HK-2 (cell line): ENCODE measurements around the gene DYNLT5.
"Not testable (repeated sequence)": the region's sequence is repeated elsewhere in the genome, so short reads cannot be mapped to it uniquely, and the experiment has no call there.

Experiments
- DNase-seq: peaks from one replicate; pipeline ENCODE4 v3.0.0-alpha.2; 2018; ENCODE audit not compliant: unreplicated experiment

DYNLT5 gene

DNA sequence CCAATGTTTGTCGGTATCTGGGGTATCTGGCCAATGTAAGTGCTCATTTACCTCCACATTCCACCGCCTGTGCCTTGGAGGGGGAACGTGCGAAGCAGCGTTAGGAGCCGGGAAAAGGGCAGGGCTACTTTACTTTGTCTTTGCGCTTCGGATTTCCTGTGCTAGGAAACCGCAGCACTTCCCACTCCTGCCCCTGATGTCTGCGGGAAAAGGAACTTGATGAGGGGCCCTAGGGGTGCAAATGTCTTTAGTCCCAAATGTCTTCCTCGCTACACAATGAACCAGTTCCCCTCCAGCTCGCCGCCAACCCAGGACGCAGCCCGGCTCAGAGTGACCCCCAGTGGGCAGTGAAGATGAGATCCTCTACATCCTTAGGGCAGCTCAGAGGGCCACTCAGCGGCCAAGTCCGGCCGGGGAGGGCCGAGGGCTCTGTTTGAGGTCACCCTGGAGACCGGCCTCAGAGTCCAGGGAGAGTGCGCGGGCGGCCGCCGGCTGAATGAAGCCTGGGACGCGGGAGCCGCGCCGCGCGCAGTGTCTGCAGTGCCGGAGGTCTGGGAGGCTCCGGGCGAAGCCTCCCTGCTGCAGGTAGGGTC lies at the start of gene DYNLT5:
TSS of gene DYNLT5 (plus strand) at position 460 of the 593 bp plus-strand sequence. CDS start 2,200 bp downstream, outside the sequence.
- no peak for DNase-seq

- DNase-seq, result no peak
Measured at GRCh38 chr1:66704177-66704875, 47.9 kb upstream of the DYNLT5 start.

GRCh38 chr1:66705110-66705509 lies 47.1 kb upstream of the DYNLT5 start:
- no peak for DNase-seq

- no peak for DNase-seq
Measured at GRCh38 chr1:66711420-66711819, 40.8 kb upstream of the DYNLT5 start.

DNA sequence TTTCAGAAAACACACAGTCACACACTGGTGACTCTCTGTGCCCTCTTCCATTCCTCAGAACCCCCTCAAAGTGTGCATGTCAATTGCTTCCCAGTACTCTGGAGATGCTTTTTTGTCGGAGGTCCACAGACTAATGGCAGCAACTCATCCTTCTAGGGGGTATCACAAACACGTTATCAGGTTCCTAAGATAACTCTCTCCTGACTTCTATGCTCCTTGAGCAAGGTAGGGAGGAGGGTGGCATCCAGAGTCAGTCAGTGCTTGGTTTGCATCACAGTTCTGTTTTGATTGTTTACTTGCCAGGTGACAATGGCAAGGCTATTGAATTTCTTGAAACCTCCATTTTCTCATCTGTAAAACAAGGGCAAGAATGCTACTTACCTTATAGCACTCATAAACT lies 39.4 kb upstream of the DYNLT5 start:
- no peak for DNase-seq

DNA sequence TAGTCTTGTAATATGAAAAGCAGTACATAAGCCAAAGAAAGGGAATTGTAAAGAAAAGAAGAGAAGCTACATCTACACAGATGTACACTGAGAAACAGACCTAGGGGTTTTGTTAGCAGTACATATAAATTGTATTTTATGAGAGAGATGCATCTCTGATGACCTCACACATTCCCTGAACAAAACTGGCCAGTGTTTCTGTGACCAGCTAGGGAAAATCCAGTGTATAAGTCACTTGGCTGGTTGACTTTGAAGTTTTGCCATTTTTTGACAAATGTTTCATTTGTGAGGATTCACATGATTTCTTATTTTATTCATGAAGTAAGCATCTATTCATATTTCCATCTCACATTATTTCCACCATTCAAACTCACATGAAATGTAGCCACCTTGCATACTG lies 28.3 kb upstream of the DYNLT5 start:
- DNase-seq, result no peak

DNA sequence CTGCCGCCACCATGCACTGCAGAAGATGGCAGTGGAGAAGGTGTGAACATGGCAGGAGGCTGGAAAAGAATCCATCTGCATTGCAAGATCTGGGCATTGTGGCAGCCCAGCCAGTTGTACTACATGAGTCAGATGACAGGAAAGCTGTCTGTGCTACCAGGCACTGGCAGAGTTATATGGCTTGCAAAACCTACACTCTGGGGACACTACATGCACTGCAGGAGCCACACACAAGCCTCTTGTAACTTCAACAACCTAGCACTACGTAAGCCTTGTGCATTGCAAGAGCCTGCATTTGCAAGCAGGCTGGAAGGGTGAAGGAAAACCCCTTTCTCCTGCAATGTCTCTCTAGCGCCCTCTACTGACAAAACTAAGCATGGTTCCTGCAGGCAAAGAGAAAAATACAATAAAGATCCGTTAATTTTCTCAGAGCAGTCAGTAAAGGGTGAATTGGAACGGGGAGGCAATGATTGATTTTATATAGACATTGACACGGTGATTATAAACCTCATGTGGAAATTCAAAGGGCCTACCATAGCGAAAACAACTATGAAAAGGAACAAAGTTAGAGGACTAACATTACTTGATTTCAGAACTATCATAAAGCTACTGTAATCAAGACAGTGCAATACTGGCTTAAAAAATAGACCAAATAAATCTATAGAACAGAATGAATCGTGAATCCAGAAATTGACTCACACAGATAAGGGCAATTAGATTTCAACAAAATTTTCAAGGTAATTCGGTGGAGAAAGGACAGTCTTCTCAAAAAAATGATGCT lies 26.2 kb upstream of the DYNLT5 start:
- peak; percentile 43 for DNase-seq

DNA sequence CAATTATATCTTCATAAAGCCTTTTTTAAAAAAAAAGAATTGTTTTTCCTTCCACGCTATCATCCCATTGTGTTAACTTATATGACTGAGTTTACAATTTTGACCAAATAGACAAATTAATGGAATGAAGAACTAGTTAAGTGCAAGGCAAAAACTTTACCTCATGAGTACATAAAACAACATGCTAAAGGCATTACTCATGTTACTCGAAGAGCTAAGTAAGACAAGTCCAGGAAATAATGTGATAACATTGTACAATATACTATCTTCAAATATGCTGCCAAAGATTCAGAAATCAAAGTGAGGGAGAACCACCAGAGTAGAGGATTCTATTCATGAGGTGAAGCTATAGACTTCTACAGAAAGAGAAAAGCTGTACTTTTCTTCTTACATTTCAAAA lies 24.2 kb upstream of the DYNLT5 start:
- DNase-seq, result no peak

DNA sequence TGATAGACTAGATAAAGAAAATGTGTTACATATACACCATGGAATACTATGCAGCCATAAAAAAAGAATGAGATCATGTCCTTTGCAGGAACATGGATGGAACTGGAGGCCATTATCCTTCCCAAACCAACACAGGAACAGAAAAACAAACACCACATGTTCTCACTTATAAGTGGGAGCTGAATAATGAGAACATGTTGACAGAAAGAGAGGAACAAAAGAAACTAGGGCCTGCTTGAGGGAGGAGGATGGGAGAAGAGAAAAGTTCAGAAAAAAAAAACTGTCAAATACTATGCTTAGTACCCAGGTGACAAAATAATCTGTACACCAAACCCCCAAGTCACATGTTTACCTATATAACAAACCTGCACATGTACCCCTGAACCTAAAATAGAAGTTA lies 23.5 kb upstream of the DYNLT5 start:
- not testable (repeated sequence) for DNase-seq

GRCh38 chr1:66729119-66729518 lies 23.1 kb upstream of the DYNLT5 start:
- DNase-seq, result no peak

- no peak for DNase-seq
Measured at GRCh38 chr1:66729523-66729922, 22.7 kb upstream of the DYNLT5 start.

DNA sequence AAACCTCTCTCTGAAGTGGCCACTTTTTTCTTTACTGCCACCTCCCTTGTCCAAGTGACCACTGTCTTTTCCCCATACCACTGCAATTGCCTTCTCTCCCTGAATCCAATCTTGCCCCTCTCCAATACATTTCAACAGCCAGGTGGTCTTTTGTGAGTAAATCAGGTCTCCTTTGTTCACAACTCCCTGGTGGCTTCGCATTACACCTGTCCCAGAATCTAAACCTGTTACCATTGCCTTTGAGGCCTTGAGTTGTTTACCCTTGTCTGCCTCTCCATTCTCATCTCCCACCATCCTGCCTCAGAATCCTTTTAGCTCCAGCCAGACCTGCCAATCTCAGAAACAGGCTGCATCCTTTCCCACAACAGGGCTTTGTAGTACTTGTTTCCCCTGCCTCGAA lies 21.8 kb upstream of the DYNLT5 start:
- no peak for DNase-seq

DNA sequence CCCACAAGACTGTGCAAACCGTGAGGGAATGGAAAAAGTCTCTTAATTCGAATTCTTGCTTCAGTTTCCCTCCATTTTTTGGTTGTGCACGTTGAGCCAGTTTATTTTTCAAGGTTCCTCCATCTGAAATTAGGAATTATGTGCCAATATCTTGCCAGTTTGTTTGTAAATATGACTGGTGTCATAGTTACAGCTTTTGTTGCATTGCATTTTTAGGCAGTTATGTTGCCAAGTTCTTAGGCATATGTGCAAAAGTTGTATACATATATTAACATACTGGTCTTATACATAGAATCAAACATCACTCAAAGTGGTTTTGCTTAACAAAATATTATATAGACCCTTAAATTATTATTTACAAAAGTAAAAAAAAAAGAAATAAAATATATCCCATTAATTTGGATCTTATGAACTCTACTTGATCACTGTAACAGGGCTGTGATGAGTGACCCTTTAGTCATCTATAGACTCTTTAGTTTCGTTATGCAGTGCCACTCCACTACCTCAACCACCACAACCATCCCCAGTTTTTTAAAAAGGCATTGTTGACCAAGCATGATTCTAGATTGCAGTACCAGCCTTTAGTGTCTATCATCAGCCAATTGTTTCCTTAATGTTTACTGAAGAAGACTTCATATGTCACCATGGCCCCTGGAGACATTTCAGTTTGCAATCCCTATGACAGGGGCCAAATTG lies 20.9 kb upstream of the DYNLT5 start:
- DNase-seq, result no peak

DNA sequence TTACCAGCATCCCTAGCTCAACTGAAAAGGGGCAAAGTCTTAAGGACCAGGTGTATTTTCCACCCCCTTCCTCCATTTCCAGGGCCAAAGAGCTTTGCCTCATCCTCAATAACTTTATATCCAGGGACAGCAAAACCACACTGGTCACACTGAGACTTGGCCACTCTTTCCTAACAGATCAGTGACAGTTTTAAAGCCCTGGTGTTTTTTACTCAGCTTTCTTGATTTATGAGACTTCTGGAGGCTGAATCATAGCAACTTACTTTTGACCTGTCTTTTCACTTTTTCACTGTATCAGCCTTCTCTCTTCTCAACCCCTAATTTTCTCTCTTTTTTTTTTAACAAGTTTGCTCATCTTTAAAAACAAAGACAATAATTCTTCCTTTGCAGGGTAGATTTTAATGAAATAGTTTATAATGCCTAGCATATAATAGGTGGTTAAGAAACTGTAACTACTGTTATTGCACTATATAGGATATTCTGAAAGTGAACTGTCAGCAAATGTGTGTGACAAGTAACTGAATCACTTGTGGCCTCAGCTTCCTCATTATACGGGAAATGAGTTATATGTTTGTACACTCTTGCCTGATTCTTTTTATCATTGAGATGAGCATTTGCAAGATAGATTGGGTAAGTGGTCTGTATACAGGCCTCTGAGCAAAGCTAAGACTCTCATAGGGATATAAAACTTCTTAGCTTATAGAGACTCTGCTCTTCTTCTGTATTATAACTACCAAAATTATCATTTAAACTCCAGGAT lies 19.7 kb upstream of the DYNLT5 start:
- no peak for DNase-seq

DNA sequence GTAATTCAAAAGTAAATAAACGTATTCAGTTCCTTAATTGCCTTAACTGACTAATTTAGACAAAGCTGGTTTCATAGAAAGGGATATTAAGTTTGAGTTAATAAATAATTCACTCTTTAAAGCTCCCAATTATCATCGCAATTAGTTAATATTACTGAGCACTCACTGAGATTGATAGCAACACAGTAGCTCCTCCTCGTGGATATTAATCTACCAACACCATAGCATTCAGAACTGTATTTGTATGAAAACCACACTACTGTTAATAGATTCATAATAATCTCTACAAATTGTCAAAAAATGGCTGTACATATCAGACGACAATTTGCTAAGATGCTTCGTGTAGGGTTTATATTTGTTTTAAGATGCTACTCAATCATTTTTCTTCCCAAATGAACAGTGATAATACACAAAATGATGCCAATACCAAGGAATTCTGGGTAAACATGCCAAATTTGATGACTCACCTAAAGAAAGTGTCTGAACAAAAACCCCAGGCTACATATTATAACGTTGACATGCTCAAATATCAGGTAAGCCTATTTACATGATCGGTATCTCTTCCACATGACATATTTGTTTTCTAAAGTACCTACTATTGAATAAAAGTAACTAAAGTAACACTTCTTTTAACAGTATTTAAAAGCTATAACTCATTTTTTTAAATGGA lies 18.8 kb upstream of the DYNLT5 start:
- no peak for DNase-seq

DNA sequence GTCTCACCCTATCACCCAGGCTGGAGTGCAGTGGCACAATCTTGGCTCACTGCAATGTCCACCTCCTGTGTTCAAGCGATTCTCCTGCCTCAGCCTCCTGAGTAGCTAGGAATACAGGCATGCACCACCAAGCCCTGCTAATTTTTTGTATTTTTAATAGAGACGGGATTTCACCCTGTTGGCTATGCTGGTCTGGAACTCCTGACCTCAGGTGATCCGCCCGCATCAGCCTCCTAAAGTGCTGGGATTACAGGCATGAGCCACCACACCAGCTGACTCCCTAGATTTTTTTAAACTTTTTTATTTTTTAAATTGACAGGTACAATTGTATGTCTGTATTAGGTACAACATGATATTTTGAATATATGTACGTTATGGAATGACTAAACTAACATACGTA lies 17.7 kb upstream of the DYNLT5 start:
- not testable (repeated sequence) for DNase-seq

DNA sequence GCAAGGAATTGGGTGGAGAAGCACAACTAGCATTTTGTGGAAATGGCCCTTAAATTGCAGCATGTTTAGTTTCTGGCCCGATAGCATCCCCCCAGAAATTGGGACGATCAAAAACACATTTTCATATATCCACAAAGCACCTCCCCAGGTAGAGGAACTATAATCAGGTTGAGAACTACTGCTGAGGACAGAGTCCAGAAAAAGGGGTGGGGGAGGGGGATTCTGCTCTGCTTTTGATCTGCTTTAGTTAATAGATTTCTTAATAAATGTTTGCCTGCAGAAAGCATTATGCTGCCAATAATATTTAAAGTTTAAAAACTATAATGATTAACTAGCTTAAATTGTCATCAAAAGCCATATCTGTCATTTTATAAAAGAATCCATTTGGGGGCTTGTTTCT lies 14.4 kb upstream of the DYNLT5 start:
- DNase-seq, result no peak

- no peak for DNase-seq
Measured at GRCh38 chr1:66739401-66740157, 12.7 kb upstream of the DYNLT5 start.

- no peak for DNase-seq
Measured at GRCh38 chr1:66745451-66745850, 6.8 kb upstream of the DYNLT5 start.

DNA sequence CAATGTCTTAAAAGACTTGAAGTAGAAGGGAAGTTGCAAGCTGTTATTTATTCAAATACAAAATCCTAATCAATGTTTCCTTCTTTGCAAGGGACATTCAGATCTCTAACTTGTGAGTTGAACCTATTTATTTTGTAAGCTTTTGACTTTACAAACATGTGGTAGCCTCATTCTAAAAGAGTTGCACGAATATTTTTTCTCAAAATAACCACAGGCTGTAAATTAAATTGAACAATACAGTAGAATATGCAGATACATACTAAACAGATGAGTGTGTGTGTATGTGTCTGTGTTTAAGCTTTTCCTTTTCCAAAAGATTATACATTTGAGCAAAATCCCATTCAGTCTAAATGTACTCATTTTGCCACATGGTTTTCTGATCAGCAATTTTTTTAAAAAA lies 4.8 kb upstream of the DYNLT5 start:
- no peak for DNase-seq
